BLaER1 treated with 17β-estradiol and CSF1 and Interleukin-3, amounts not matched to agents 10 nM and 100 nM (cell line): ENCODE measurements around the gene KLC1.
"Not testable (repeated sequence)": the region's sequence is repeated elsewhere in the genome, so short reads cannot be mapped to it uniquely, and the experiment has no call there.

Source experiments
- H3K27ac ChIP-seq, 11 experiments: shearing (Covaris generic); formaldehyde crosslinking; 2 replicates each; pipeline ENCODE4 v1.8.1; 2022
- H3K27me3 ChIP-seq, 11 experiments: shearing (Covaris generic); formaldehyde crosslinking; 2 replicates each; pipeline ENCODE4 v1.8.1; 2022
- H3K36me3 ChIP-seq, 11 experiments: shearing (Covaris generic); formaldehyde crosslinking; 2 replicates each; pipeline ENCODE4 v1.8.1; 2022
- H3K4me1 ChIP-seq, 10 experiments: shearing (Covaris generic); formaldehyde crosslinking; 2 replicates each; pipeline ENCODE4 v1.8.1; 2022
- H3K4me2 ChIP-seq, 11 experiments: shearing (Covaris generic); formaldehyde crosslinking; 2 replicates each; pipeline ENCODE4 v1.8.1; 2022
- H3K4me3 ChIP-seq, 10 experiments: shearing (Covaris generic); formaldehyde crosslinking; 2 replicates each; pipeline ENCODE4 v1.8.1; 2022
- H3K9ac ChIP-seq, 11 experiments: shearing (Covaris generic); formaldehyde crosslinking; 2 replicates each; pipeline ENCODE4 v1.8.1; 2022
- H3K9me3 ChIP-seq, 11 experiments: shearing (Covaris generic); formaldehyde crosslinking; replicated peaks in 1 of 11; 2 replicates each; pipeline ENCODE4 v1.8.1; 2022
- H4K20me1 ChIP-seq, 11 experiments: shearing (Covaris generic); formaldehyde crosslinking; 2 replicates each; pipeline ENCODE4 v1.8.1; 2022
- Cebpa-rat ChIP-seq, 11 experiments: shearing (Covaris generic); IDR thresholded peaks; 2 replicates each; pipeline ENCODE4 v1.8.1; 2022

Gene KLC1

DNA sequence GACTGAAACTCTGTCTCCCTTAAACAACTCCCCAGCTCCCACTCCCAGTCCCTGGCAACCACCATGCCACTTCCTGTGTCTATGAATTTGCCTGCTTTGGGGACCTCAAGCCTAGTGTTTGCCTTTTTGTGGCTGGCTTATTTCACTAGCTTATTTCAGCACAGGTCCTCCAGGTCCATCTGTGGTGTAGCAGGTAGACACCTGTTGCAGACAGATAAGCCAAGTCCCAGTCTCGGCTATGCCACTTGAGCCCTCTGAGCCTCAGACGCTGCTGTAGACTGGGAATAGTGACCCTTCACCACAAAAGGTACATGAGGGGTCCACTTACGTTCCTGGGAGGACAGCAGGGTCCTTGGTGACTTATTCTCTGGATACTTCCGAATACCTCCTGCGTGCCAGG is 24.4 kb upstream of the KLC1 start:
- H3K4me3 ChIP-seq: no peak overlapping the region
- peaks cover 0 to 3% (median 0%) of the 10 kb centered on the region in 11 experiments; a peak in 1 of 22 replicates for H3K9me3 ChIP-seq
- no peak overlapping the region for H3K9ac ChIP-seq
- H4K20me1 ChIP-seq: peaks cover 0 to 26% (median 16%) of the 10 kb centered on the region in 11 experiments; a peak in 12 of 22 replicates
- peaks cover 0 to 11% (median 5%) of the 10 kb centered on the region in 11 experiments; a peak in 12 of 22 replicates for H3K27me3 ChIP-seq
- H3K27ac ChIP-seq: no peak overlapping the region
- H3K36me3 ChIP-seq: no peaks in the 10 kb centered on the region
- H3K4me1 ChIP-seq: peaks cover 27 to 58% (median 47%) of the 10 kb centered on the region in 10 experiments
- no peak for TF ChIP-seq Cebpa-rat (IDR thresholded peaks at IDR 0.05)
- H3K4me2 ChIP-seq: peak overlapping the region in 5 of 11 experiments; percentile 8 to 99 (median 40); a peak in 6 of 22 replicates

GRCh38 chr14:103606963-103607668 is 21.9 kb upstream of the KLC1 start:
- Histone ChIP-seq H3K27ac (peak overlapping the region in 6 of 11 experiments; percentile 16 to 51 (median 33); a peak in 9 of 22 replicates), H3K27me3 (peaks cover 0 to 11% (median 5%) of the 10 kb centered on the region in 11 experiments; a peak in 12 of 22 replicates), H4K20me1 (peaks cover 0 to 26% (median 16%) of the 10 kb centered on the region in 11 experiments; a peak in 12 of 22 replicates), H3K9ac (peak overlapping the region in 10 of 11 experiments; percentile 2 to 54 (median 40); a peak in 15 of 22 replicates), H3K4me1 (peaks cover 27 to 58% (median 47%) of the 10 kb centered on the region in 10 experiments), H3K36me3 (peaks cover 0 to 5% (median 0%) of the 10 kb centered on the region in 11 experiments; a peak in 3 of 22 replicates), H3K4me2 (peak overlapping the region; percentile 85 to 99 (median 98)), H3K9me3 (peaks cover 20 to 28% (median 23%) of the 10 kb centered on the region in 11 experiments), H3K4me3 (peak overlapping the region; percentile 35 to 51 (median 46); a peak in 19 of 20 replicates)
- no peak for TF ChIP-seq Cebpa-rat (IDR thresholded peaks at IDR 0.05)

DNA sequence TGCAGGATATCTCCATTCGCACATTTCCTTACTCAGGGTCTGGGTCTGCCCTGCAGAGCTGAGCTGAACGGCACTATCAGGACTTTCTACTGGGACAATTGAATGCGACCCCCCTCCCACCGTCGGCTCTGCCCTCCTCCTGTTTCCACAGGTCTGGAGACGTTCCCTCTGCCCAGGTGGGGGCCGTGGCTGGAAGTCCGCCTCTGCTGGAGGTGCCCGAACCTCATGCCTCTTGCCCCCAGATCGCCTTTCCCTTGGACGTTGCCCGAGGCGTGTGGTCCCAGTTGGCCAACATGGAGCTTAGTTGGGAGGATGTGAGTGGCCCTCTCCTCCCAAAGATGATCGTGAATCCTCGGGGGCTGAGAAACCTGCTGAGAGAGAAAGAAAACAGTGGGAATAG is 21.2 kb upstream of the KLC1 start:
- peak overlapping the region; percentile 35 to 51 (median 46); a peak in 19 of 20 replicates for H3K4me3 ChIP-seq
- peaks cover 0 to 11% (median 5%) of the 10 kb centered on the region in 11 experiments; a peak in 12 of 22 replicates for H3K27me3 ChIP-seq
- peak overlapping the region in 3 of 11 experiments; percentile 20 to 45 (median 35); a peak in 6 of 22 replicates for H3K27ac ChIP-seq
- H3K9me3 ChIP-seq: peaks cover 23 to 31% (median 25%) of the 10 kb centered on the region in 11 experiments
- TF ChIP-seq Cebpa-rat (IDR thresholded peaks at IDR 0.05): no peak
- H4K20me1 ChIP-seq: peaks cover 0 to 26% (median 16%) of the 10 kb centered on the region in 11 experiments; a peak in 12 of 22 replicates
- H3K9ac ChIP-seq: peak overlapping the region in 10 of 11 experiments; percentile 2 to 54 (median 41); a peak in 15 of 22 replicates
- peaks cover 0 to 5% (median 0%) of the 10 kb centered on the region in 11 experiments; a peak in 3 of 22 replicates for H3K36me3 ChIP-seq
- H3K4me2 ChIP-seq: peak overlapping the region; percentile 85 to 99 (median 98)
- H3K4me1 ChIP-seq: peaks cover 27 to 53% (median 43%) of the 10 kb centered on the region in 10 experiments

DNA sequence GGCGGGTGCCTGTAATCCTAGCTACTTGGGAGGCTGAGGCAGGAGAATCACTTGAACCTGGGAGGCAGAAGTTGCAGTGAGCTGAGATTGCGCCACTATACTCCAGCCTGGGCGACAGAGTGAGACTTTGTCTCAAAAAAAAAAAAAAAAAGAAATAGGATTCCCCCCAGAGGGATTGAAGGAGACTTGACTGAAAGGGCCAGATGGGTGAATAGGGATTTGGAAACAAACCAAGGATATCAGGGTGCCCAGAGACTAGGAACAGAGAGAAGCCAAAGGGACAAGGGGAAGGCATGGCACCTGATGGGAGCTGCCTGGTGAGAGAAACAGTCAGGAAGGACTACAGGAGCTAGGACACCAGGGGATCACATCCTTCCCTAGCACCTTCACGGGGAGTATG is 19.9 kb upstream of the KLC1 start:
- H3K36me3 ChIP-seq, H3K4me3 ChIP-seq, H3K27ac ChIP-seq, H3K9ac ChIP-seq: not testable (repeated sequence)
- Histone ChIP-seq H3K9me3 (peaks cover 23 to 31% (median 25%) of the 10 kb centered on the region in 11 experiments), H3K4me1 (peaks cover 32 to 48% (median 37%) of the 10 kb centered on the region in 10 experiments), H3K4me2 (peak overlapping the region in 1 of 11 experiments; percentile 96; a peak in 2 of 22 replicates), H3K27me3 (peaks cover 0 to 11% (median 5%) of the 10 kb centered on the region in 11 experiments; a peak in 12 of 22 replicates), H4K20me1 (peaks cover 0 to 26% (median 16%) of the 10 kb centered on the region in 11 experiments; a peak in 12 of 22 replicates)

DNA sequence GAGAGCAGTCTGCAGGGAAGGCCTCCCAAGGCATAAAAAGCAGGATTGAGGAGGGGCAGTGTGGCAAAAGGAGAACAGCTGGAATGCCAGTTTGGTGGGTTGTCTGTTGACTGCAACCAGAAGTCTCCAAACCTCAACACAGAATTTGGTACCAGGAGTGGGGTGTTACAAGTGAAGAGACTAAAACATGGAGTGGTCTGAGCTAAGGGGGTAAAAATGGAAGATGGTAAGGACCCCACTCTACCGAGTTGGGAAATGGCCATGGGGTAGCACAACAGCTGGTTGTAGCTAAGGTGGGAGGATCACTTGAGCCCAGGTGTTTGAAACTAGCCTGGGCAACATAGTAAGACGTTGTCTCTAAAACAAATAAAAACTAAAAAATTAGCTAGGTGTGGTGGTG is 17.8 kb upstream of the KLC1 start:
- Histone ChIP-seq H3K27me3 (peaks cover 0 to 11% (median 5%) of the 10 kb centered on the region in 11 experiments; a peak in 12 of 22 replicates), H3K4me2 (no peak overlapping the region), H3K9ac (no peak overlapping the region), H3K27ac (no peak overlapping the region), H3K9me3 (peaks cover 23 to 31% (median 25%) of the 10 kb centered on the region in 11 experiments), H3K36me3 (peaks cover 0 to 5% (median 0%) of the 10 kb centered on the region in 11 experiments; a peak in 3 of 22 replicates), H3K4me1 (peaks cover 28 to 36% (median 34%) of the 10 kb centered on the region in 10 experiments), H4K20me1 (peaks cover 0 to 21% (median 15%) of the 10 kb centered on the region in 11 experiments; a peak in 12 of 22 replicates), H3K4me3 (no peak overlapping the region; a peak in 1 of 20 replicates)
- no peak for TF ChIP-seq Cebpa-rat (IDR thresholded peaks at IDR 0.05)

DNA sequence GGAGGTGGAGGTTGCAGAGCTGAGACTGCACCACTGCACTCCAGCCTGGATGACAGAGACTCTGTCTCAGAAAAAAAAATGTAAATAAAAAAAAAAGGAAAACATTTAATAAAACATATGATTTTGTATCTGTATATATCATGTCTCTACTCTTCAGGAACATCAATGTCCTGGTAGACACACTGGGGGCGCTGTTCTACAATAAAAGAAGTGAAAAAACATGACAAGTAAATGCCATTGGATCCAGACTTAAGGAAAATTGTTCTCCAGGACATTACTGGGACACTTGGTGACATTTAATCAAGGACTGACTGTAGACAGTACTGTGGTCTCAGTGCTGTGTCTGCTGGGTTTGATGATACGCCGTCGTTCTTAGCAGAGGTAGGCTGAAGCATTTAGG is 15.5 kb upstream of the KLC1 start:
- Histone ChIP-seq H4K20me1 (peaks cover 0 to 1% (median 0%) of the 10 kb centered on the region in 11 experiments; a peak in 1 of 22 replicates), H3K9me3 (peaks cover 23 to 31% (median 25%) of the 10 kb centered on the region in 11 experiments), H3K27me3 (peaks cover 0 to 3% (median 2%) of the 10 kb centered on the region in 11 experiments; a peak in 9 of 22 replicates), H3K4me1 (peaks cover 7 to 13% (median 10%) of the 10 kb centered on the region in 10 experiments), H3K4me3 (no peak overlapping the region), H3K4me2 (peak overlapping the region in 8 of 11 experiments; percentile 24 to 52 (median 42); a peak in 9 of 22 replicates), H3K36me3 (peaks cover 0 to 5% (median 0%) of the 10 kb centered on the region in 11 experiments; a peak in 3 of 22 replicates), H3K9ac (no peak overlapping the region), H3K27ac (no peak overlapping the region)
- TF ChIP-seq Cebpa-rat (IDR thresholded peaks at IDR 0.05): no peak

DNA sequence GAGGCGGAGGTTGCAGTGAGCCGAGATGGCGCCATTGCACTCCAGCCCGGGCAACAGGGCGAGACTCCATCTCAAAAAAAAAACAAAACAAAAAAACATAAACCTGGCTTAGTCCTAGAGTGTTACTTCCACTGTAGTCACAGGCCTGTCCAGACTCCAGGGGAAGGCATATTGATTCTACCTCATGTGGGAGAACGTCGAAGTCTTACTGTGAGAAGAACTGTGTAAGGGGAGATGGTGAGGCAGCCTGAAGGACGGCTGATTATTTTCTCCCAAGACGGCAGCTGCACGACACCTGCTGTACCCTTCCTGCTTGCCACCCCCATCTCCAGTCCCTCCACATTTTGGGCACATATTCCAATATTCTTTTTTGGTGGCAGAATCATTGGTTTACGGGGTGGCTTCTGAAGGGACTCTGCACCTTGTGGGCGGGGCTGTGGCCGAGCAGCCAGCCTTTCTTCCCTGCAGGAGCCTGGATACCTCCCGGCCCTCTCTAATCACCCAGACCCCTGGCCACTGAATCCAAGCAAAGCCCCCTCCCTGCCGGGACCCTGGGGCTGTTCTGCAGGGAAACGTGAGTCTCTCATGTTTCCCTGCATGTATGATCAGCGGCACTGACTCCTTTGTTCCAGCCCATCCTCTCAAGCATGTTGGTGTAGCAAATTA is 12.2 kb upstream of the KLC1 start:
- H3K27ac ChIP-seq: no peak overlapping the region
- no peak overlapping the region for H3K4me3 ChIP-seq
- no peaks in the 10 kb centered on the region for H4K20me1 ChIP-seq
- TF ChIP-seq Cebpa-rat (IDR thresholded peaks at IDR 0.05): no peak
- peaks cover 4 to 10% (median 8%) of the 10 kb centered on the region in 10 experiments; a peak in 15 of 20 replicates for H3K4me1 ChIP-seq
- H3K27me3 ChIP-seq: no peaks in the 10 kb centered on the region
- H3K4me2 ChIP-seq: no peak overlapping the region
- no peak overlapping the region for H3K9ac ChIP-seq
- peaks cover 4 to 8% (median 6%) of the 10 kb centered on the region in 11 experiments for H3K9me3 ChIP-seq
- H3K36me3 ChIP-seq: no peaks in the 10 kb centered on the region

GRCh38 chr14:103619057-103619456 is 10.0 kb upstream of the KLC1 start:
- H3K4me1 ChIP-seq: peaks cover 11 to 18% (median 14%) of the 10 kb centered on the region in 10 experiments

More at GRCh38 chr14:103619057-103619456, 10.0 kb upstream of the KLC1 start:
- Histone ChIP-seq H3K27ac (no peak overlapping the region), H3K4me2 (no peak overlapping the region), H3K36me3 (no peaks in the 10 kb centered on the region), H3K27me3 (no peaks in the 10 kb centered on the region), H4K20me1 (no peaks in the 10 kb centered on the region; a peak in 1 of 22 replicates), H3K9ac (no peak overlapping the region), H3K4me3 (no peak overlapping the region), H3K9me3 (no peaks in the 10 kb centered on the region)
- no peak for TF ChIP-seq Cebpa-rat (IDR thresholded peaks at IDR 0.05)
